ENCODE data around the gene HAUS5. TPM values are rescaled to one million over a fixed set of nuclear protein-coding genes. Genes with fewer than 3 reads are reported as not detected.

The HAUS5 gene
- total and polyA plus RNA-seq, 10 of the 15 experiments (the other 5 are each of a cell fraction or from before 2014, with no cell fraction given) = 3.1 to 32.6 (median 17.6) TPM

DNA sequence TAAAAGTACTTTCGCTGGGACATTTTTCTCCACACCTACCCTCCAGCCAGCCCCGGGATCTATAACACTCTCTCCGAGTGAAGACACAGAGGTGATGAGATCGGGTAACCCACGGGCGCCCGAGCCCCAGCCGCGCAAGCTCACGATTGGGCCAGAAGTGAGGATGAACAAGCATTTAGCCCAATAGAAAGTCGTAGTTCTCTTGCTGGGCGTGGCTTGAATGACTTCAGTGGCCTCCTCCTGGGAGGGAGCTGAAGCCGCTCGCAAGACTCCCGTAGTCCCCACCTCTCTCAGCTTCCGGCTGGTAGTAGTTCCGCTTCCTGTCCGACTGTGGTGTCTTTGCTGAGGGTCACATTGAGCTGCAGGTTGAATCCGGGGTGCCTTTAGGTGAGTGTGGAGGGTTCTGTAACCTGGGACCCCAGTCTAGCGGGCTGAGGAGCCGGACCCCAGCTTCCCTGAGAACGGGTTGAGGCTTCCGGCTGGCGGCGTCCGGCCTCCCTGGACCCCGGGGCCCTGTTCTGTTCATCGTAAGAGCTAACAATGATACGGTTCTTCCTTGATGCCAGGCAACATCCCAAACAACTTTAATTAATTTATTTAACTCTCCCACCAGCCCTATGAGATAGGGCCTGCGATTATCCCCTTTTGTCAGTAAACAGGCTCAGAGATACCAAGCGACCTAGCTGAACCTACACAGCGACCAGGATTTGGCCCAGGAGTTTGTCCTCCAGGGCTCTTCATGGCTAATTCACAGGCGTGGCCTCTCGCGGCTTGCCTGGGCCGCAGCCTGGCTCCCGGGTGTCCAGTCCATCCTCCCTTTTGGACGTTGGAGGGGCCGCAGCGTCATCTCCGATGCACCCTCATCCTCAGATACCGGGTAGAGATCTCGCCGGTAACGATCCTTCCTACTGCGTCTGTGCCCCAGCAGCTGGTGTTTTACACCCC lies 35.8 kb downstream of the HAUS5 start, which contains the start of gene COX6B1 (continued):
- TF ChIP-seq BMI1 (IDR thresholded peaks at IDR 0.05; ENCODE audit: borderline replicate concordance) = no peak
- TF ChIP-seq RUNX3 (IDR thresholded peaks at IDR 0.05; ENCODE audit: low read length) = peak; percentile 47
- TF ChIP-seq FOS (IDR thresholded peaks at IDR 0.05; ENCODE audit: borderline replicate concordance, extremely low read depth, insufficient read length) = peak; percentile 71
- no peak for TF ChIP-seq SMAD1 (IDR thresholded peaks at IDR 0.05; ENCODE audit: low read depth, partially characterized antibody)
- TF ChIP-seq NRF1 (conservative IDR thresholded peaks at IDR 0.05; ENCODE audit: low read depth, low read length) = 0 out of 2 replicates have a peak, but pooled peaks have one; percentile 20
- TF ChIP-seq USF1 (IDR thresholded peaks at IDR 0.05; ENCODE audit: borderline replicate concordance, extremely low read length, insufficient read depth, low read depth, low read length) = no peak
- TF ChIP-seq HDAC6 (IDR thresholded peaks at IDR 0.05; ENCODE audit: unreplicated experiment) = no peak
- no peak for TF ChIP-seq NFXL1 (IDR thresholded peaks at IDR 0.05; ENCODE audit: borderline replicate concordance)
- no peak for TF ChIP-seq YBX1 (IDR thresholded peaks at IDR 0.05)
- TF ChIP-seq, protein P1, sequence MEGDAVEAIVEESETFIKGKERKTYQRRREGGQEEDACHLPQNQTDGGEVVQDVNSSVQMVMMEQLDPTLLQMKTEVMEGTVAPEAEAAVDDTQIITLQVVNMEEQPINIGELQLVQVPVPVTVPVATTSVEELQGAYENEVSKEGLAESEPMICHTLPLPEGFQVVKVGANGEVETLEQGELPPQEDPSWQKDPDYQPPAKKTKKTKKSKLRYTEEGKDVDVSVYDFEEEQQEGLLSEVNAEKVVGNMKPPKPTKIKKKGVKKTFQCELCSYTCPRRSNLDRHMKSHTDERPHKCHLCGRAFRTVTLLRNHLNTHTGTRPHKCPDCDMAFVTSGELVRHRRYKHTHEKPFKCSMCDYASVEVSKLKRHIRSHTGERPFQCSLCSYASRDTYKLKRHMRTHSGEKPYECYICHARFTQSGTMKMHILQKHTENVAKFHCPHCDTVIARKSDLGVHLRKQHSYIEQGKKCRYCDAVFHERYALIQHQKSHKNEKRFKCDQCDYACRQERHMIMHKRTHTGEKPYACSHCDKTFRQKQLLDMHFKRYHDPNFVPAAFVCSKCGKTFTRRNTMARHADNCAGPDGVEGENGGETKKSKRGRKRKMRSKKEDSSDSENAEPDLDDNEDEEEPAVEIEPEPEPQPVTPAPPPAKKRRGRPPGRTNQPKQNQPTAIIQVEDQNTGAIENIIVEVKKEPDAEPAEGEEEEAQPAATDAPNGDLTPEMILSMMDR (IDR thresholded peaks at IDR 0.05 in 2 of 3, conservative IDR thresholded peaks at IDR 0.05 in 1 of 3; ENCODE audit: control insufficient read depth in 2 of 3, extremely low read depth in 1 of 3, insufficient read depth in 1 of 3, low read depth in 3 of 3, low read length in 3 of 3) = no peak
- no peak for TF ChIP-seq RBBP5 (conservative IDR thresholded peaks at IDR 0.05)
- TF ChIP-seq, protein P2, sequence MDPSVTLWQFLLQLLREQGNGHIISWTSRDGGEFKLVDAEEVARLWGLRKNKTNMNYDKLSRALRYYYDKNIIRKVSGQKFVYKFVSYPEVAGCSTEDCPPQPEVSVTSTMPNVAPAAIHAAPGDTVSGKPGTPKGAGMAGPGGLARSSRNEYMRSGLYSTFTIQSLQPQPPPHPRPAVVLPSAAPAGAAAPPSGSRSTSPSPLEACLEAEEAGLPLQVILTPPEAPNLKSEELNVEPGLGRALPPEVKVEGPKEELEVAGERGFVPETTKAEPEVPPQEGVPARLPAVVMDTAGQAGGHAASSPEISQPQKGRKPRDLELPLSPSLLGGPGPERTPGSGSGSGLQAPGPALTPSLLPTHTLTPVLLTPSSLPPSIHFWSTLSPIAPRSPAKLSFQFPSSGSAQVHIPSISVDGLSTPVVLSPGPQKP (IDR thresholded peaks at IDR 0.05; ENCODE audit: low read depth, low read length) = peak; percentile 58; the same call in 1 of the 2 replicates
